OCI-M2 (cell line): ENCODE measurements around the gene GCFC2.

ENCODE experiments used
- DNase-seq: peaks from one replicate; lab custom pipeline; 2025; ENCODE audit not compliant: unreplicated experiment; lab: John Stamatoyannopoulos, UW

The GCFC2 gene

DNA sequence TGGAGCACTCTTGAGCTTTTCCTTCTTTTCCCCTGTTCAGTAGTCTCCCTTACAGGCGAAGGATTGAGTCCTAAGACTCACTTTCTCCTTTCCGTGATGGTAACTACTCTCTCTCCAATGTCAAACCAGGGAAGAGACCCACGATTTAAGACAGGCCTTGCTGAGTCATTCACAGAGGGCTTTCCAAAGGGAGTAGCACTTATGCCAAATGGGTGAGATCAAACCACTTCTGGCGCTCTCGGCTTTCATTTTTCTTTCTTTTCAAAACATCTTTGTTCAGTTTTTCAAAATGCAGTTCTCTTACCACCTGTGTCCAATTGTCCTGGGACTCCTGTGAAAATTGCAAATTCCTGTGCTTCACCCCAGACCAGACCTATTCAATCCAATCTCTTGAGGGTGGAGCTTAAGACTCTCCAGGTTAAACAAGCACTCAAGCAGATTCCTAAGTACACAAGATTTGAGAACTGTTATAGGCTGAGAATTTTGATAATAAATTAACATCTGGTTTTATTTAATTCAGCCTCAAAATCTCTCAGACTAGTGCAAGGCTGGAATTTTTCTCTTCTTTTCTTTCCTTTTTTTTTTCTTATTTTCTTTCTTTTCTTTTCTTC lies 78.5 kb downstream of the GCFC2 start:
- no peak for DNase-seq

DNA sequence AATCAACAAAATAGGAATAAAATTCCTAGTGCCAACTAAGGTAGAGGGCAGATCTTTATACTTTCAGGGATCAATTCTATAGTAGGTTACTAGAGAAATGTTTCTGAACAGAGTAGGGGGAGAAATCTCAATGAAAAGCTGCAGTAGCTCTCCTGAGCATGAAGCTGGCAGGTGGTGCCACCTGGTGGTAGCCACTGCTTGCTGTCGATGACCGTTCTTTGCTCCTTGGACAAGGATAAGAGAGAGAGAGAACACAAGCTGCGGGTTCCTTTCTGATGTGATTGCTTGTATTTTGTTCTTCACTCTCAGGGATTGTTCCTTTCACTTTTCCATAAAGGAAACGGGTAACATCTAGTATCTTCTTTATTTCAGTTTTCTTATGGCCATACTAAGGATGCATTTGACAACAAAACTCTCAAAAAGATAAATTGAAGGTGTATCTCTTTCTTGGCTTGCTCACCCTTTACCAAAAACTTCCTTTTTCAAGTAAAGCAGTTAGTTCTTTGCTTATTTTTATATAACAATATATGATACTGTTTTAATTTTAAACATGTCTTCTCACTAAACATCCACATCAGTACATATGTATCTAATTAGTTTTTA lies 82.7 kb downstream of the GCFC2 start:
- peak; percentile 57 for DNase-seq

GRCh38 chr2:75622929-75623328 lies 87.8 kb downstream of the GCFC2 start:
- DNase-seq: no peak

DNA sequence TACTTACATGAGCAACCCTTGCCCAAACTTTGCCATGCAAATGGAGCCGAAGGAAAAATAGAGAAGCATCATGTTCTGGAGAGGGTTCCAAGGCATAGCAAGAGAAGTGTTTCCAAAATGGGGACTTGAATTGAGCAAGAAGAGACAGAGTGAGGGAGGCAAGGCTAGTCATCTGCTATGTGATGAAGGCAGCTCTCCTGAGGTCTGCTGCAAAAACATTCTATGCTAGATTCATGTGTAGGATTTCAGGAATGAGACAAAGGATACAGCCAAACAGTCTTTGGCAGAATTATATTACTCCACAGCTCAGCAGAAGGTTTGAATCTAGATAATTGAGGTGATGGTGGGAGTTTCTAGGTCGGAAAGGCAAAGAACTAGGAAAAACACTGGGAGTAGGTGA lies 88.2 kb downstream of the GCFC2 start:
- no peak for DNase-seq

DNA sequence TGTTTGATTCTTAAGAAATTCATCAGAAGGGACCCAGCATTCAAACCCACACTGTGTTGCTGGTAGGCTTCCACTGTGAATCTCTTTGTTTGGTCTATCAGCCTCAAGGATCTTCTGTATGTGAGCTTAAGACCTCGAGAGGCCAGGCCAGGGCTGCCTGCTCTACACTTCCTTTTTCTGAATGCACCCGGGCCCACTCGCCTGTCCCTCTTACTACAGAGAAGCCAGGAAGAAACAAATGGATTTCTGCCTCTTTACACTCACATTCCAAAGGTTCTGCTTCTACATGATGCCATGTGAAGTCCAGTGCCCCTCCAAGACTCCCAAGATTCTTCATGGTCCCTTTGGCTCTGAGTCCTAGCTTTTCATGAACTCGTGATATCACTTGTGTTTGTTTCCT lies 89.5 kb downstream of the GCFC2 start:
- no peak for DNase-seq

DNA sequence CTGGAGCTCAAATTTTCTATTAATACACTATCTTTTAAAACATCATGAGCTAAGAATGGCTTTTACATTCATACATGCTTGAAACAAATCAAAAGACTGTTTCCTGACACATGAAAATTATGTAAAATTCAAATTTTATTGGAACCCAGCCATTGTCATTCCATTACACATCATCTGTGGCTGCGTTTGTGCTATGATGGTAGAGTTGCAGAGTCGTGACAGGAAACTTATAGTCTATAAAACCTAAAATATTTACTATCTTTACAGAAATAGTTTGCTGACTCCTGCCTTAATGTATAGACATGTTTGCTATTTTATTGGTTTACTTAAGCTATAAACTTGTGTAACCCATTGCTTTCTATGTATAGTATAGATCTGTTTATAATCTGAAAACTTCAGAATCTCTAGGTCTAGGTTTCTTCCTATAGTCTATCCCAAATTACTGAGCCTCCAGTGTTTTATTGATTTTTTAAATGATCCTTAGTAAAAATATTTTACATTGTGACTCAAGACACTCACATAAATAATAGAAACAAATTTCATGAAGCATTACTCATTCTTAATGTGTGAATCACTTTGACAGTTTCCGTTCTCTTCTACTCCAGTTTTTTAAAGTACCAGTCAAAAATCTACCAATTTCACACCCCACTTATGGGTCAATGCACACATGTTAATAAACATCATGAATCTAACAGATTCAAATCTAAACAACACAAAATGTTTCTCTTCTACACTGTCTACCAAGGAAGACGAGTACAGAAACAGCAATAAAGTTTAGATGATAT lies 90.6 kb downstream of the GCFC2 start:
- DNase-seq: no peak

GRCh38 chr2:75616933-75617332 lies 93.8 kb downstream of the GCFC2 start:
- DNase-seq: no peak

- DNase-seq: no peak
Observed at GRCh38 chr2:75616406-75616805, 94.3 kb downstream of the GCFC2 start.

DNA sequence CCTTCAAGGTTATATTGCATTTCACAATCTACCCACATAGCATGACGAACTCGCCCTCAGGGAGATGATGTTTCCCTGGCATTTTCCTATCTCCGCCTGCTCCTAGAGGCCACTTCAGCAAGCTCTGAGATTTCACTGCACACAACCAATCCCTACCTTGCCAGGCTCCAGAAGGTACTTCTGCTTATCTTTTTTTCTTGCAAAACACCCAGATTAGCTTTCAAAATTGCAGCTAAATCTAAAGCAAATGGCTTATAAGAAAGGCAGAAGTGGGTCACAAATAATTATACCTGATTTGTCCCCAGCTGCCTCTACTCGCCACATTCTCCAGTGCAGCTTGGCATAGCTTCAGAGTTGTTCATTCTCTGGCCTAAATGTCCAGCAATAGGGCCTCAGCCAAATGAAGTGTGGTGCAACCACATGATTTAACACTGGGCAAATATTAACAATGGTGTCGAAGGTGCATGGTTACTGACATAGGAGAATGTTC lies 96.5 kb downstream of the GCFC2 start:
- no peak for DNase-seq

DNA sequence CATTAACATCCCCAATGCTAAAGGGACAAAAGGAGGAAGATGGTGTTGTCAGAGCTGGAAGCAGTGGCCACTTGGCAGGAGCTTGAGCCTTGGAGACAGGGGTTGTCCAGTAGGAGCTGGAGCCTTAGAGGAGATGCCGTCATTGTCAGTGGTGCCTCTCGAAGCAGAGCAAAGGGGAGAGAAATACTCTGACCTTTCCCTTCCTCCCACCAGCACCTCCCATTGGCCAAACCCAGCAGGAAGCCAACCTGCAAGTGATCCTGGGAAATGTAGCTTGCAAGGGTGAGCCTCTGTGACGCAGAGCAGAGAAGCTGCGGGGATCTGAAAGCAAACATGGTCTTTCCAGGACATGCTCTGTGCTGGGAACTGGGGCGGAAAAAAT lies 97.9 kb downstream of the GCFC2 start:
- DNase-seq: no peak
